Hepatocyte (in vitro differentiated cells): ENCODE results near the gene LDB1.

Experiments
- CTCF ChIP-seq: fragments of 200-600 bp; sonication (generic); IDR thresholded peaks from 2 replicates; pipeline ENCODE4 v1.5.1; 2016; ENCODE audit warnings: antibody characterized with exemption, mild to moderate bottlenecking; ENCODE audit not compliant: poor library complexity
- EZH2 ChIP-seq: fragments of 200-600 bp; sonication (generic); IDR thresholded peaks from 2 replicates; pipeline ENCODE4 v1.6.1; 2016; ENCODE audit warnings: antibody characterized with exemption, mild to moderate bottlenecking, borderline replicate concordance
- EZH2phosphoT487 ChIP-seq: fragments of 200-600 bp; sonication (generic); IDR thresholded peaks from one replicate; pipeline ENCODE4 v1.6.1; 2018; ENCODE audit warnings: antibody characterized with exemption, mild to moderate bottlenecking, low read depth, moderate library complexity; ENCODE audit not compliant: unreplicated experiment, severe bottlenecking

DNA sequence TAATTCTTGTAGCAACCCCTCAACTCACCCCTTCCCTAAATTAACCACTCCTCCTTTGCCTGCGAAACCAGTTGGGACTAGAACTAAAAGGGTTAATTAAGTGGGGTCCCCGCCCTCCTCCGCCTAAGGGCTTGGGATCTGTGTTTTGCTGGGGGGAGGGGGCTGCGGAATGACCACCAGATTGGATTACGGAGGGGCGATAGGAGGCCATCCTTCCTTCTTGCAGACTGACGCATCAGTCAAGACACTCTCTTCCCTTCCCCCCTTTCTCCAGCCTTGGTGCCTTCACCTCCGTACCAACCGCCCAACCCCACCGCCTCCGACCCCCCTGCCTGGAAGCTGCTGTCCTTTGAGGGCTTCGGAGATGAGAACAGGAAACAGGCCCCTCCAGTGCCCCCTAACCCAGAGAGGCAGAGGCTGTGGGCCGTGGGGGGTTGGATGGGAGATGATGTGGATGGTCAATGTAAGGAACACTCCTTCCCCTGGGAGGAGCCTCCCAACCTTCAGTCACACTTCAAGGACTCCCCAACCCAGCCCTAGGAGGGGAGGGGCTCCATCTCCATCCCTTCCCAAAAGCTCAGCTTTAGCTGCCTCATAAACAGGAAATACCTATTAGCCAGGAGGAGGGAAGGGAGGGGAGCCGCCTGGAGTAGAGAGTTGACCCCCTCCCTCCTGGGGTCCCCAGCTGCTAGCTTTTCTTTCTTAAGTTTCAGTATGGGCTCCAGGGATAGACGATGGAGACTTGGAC, 997 bp upstream of the LDB1 start:
- TF ChIP-seq CTCF: no peak
- no peak for TF ChIP-seq EZH2
- TF ChIP-seq EZH2phosphoT487: no peak
